ENCODE results near the gene PRDM16. TPM values are rescaled to one million over a fixed set of nuclear protein-coding genes. Genes with fewer than 3 reads are reported as not detected.

The PRDM16 gene
- total RNA-seq, 1 experiment from 2014 or later = 0.17 TPM

- Histone ChIP-seq H3K23ac (ENCODE audit: insufficient read length, low read depth, low read length) (no peak overlapping the region), H3K4me1 (ENCODE audit: insufficient read depth, low read length) (no peaks in the 10 kb centered on the region)
These were observed 156.7 kb downstream of the PRDM16 start for GRCh38 chr1:3225661-3226060.

More at GRCh38 chr1:3225661-3226060, 156.7 kb downstream of the PRDM16 start:
- peaks cover 4% of the 10 kb centered on the region for H3K27me3 Mint-ChIP-seq (ENCODE audit: low read depth)
- Histone ChIP-seq H2BK5ac (ENCODE audit: insufficient read length, low read length) (no peak overlapping the region), H2BK120ac (ENCODE audit: low read depth, low read length, poor library complexity, severe bottlenecking) (no peak overlapping the region), H4K5ac (ENCODE audit: insufficient read length, low read depth, low read length) (no peak overlapping the region), H3K4me2 (ENCODE audit: insufficient read depth, insufficient read length, low read length) (no peak overlapping the region), H3K27ac (ENCODE audit: insufficient read length, low read depth, low read length) (no peak overlapping the region), H3T11ph (ENCODE audit: low read length) (no peak overlapping the region), H4K91ac (ENCODE audit: insufficient read length, low read depth, low read length) (no peak overlapping the region), H3K4ac (ENCODE audit: low read depth, low read length) (no peak overlapping the region), H2BK12ac (ENCODE audit: insufficient read length, low read depth, low read length) (no peak overlapping the region), H3K79me1 (ENCODE audit: insufficient read depth, low read depth, low read length, poor library complexity, severe bottlenecking) (no peaks in the 10 kb centered on the region), H2BK20ac (ENCODE audit: low read depth, low read length, poor library complexity, severe bottlenecking) (no peak overlapping the region), H3K56ac (ENCODE audit: insufficient read length, low read depth, low read length) (no peak overlapping the region), H3K9me3 (ENCODE audit: control insufficient read depth, low read depth, low read length) (no peaks in the 10 kb centered on the region), H4K20me1 (ENCODE audit: control insufficient read depth, insufficient read depth, insufficient read length) (no peaks in the 10 kb centered on the region), H3K14ac (ENCODE audit: insufficient read depth, low read length) (no peak overlapping the region), H2BK15ac (ENCODE audit: low read depth, low read length) (no peak overlapping the region), H3K79me2 (ENCODE audit: insufficient read depth, low read length) (no peaks in the 10 kb centered on the region), H3K18ac (ENCODE audit: insufficient read length, low read depth, low read length) (no peak overlapping the region), H3K27me3 (ENCODE audit: insufficient read depth, low read length) (no peaks in the 10 kb centered on the region), H3K23me2 (ENCODE audit: insufficient read length, low read depth, low read length, poor library complexity, severe bottlenecking) (no peaks in the 10 kb centered on the region), H2AFZ (ENCODE audit: low read length) (no peak overlapping the region), H2AK5ac (ENCODE audit: insufficient read length, low read length) (no peak overlapping the region), H4K8ac (replicated peaks; ENCODE audit: insufficient read length, low read depth, low read length) (no peak overlapping the region), H3K9ac (ENCODE audit: extremely low read depth, insufficient read length, low read length) (no peak overlapping the region)
- H3K4me3 Mint-ChIP-seq = no peak overlapping the region
- no peaks in the 10 kb centered on the region for H3K36me3 Mint-ChIP-seq (ENCODE audit: insufficient read depth in 1 of 3, low read depth in 3 of 3)
- H3K27ac Mint-ChIP-seq = no peak overlapping the region
- H3K4me1 Mint-ChIP-seq = peaks cover 0 to 11% of the 10 kb centered on the region in 2 experiments; a peak in 2 of 4 replicates
- TF ChIP-seq CTCF (conservative IDR thresholded peaks at IDR 0.05) = no peak
- no CpG with 5 or more reads among the region's 12 CpGs for WGBS (ENCODE audit: extremely low coverage, insufficient read length, low lambda C conversion rate)
- H3K9me3 Mint-ChIP-seq = no peaks in the 10 kb centered on the region
- DNase-seq = no peak

All from H9 (cell line).